Stomach (tissue), 4 donors: ENCODE results near the gene WNT8A.
A peak's percentile ranks its signal among the peaks of the same experiment; 100 is the strongest.

Experiments used
- CTCF ChIP-seq, 7 experiments: fragments of 450-650 bp in 4 of 7; fragments of 200-600 bp in 3 of 7; sonication (generic) in 3 of 7; IDR thresholded peaks; one replicate each; pipeline ENCODE4 v1.5.1; 2016 to 2019; ENCODE audit warnings: antibody characterized with exemption in 7 of 7, control low read depth in 2 of 7, mild to moderate bottlenecking in 1 of 7
- POLR2A ChIP-seq, 4 donors: fragments of 450-650 bp; IDR thresholded peaks; one replicate each; pipeline ENCODE4 v1.6.1; 2016; ENCODE audit warnings: antibody characterized with exemption in 4 of 4, control low read depth in 2 of 4, mild to moderate bottlenecking in 1 of 4, moderate library complexity in 1 of 4

GRCh38 chr5:138035605-138036537 is 48.0 kb upstream of the WNT8A start:
- no peak for TF ChIP-seq POLR2A (IDR thresholded peaks at IDR 0.05)
- peak in 5 of 7 experiments; percentile 52 to 96 (median 73) for TF ChIP-seq CTCF (IDR thresholded peaks at IDR 0.05)
